Measurements from ENCODE around the gene RFX3.

- no peak; the same call in 1 of the 2 replicates for TF ChIP-seq CTCF (conservative IDR thresholded peaks at IDR 0.05)
- TF ChIP-seq EZH2 (IDR thresholded peaks at IDR 0.05; ENCODE audit: low read depth) = no peak
Observed at GRCh38 chr9:3331801-3332200, 194.0 kb downstream of the RFX3 start.

All from PC-9 (cell line).